Keratinocyte (primary cell): ENCODE measurements around the gene PRICKLE3. TPM values are rescaled to one million over a fixed set of nuclear protein-coding genes. Genes with fewer than 3 reads are reported as not detected.
"Not testable (repeated sequence)": the region's sequence is repeated elsewhere in the genome, so short reads cannot be mapped to it uniquely, and the experiment has no call there.

Experiments
- DNase-seq: peaks from one replicate; pipeline ENCODE4 v3.0.0-alpha.2; 2011; ENCODE audit warnings: low read depth, missing footprints, low spot score
- FAIRE-seq: peaks from 2 replicates; lab custom pipeline; 2011; peaks lifted over from hg19 to GRCh38; lab: Jason Lieb, UNC
- H2AFZ ChIP-seq: 2 replicates; pipeline ENCODE4 v1.6.0; 2012; ENCODE audit warnings: low read length, control low read depth, inconsistent platforms; ENCODE audit not compliant: control insufficient read depth
- H3K27ac ChIP-seq: 2 replicates; pipeline ENCODE4 v1.5.1; 2011; ENCODE audit warnings: low read length; ENCODE audit not compliant: control insufficient read depth, insufficient read depth
- H3K27me3 ChIP-seq: 3 replicates; pipeline ENCODE4 v1.6.0; 2011; ENCODE audit warnings: low read length; ENCODE audit not compliant: control insufficient read depth, insufficient read depth; ENCODE audit errors: extremely low read depth
- H3K36me3 ChIP-seq, 2 experiments: 2 replicates in 1 of 2; 3 replicates in 1 of 2; pipeline ENCODE4 v1.5.1; 2011; ENCODE audit warnings: low read length in 2 of 2, mild to moderate bottlenecking in 1 of 2; ENCODE audit not compliant: control insufficient read depth in 2 of 2, insufficient read depth in 2 of 2; ENCODE audit errors: extremely low read depth in 1 of 2
- H3K4me1 ChIP-seq: 3 replicates; pipeline ENCODE4 v1.5.1; 2011; ENCODE audit warnings: low read length; ENCODE audit not compliant: control insufficient read depth, insufficient read depth; ENCODE audit errors: extremely low read depth
- H3K4me2 ChIP-seq: 3 replicates; pipeline ENCODE4 v1.6.0; 2011; ENCODE audit warnings: low read depth, low read length; ENCODE audit not compliant: control insufficient read depth, insufficient read depth; ENCODE audit errors: extremely low read depth
- H3K4me3 ChIP-seq, 3 experiments: fragments of 200-600 bp in 1 of 3; sonication (generic) in 1 of 3; 2 replicates in 2 of 3; 3 replicates in 1 of 3; pipeline ENCODE4 v1.5.1; 2011 to 2016; ENCODE audit warnings: low read length in 3 of 3, mild to moderate bottlenecking in 3 of 3, control low read depth in 2 of 3, inconsistent platforms in 1 of 3, low read depth in 1 of 3, mixed read lengths in 1 of 3, mixed run types in 1 of 3, moderate library complexity in 1 of 3; ENCODE audit not compliant: control insufficient read depth in 2 of 3, insufficient read depth in 2 of 3; ENCODE audit errors: extremely low read depth in 1 of 3
- H3K79me2 ChIP-seq: 2 replicates; pipeline ENCODE4 v1.6.0; 2012; ENCODE audit warnings: low read length; ENCODE audit not compliant: control insufficient read depth, insufficient read depth
- H3K9ac ChIP-seq: 3 replicates; pipeline ENCODE4 v1.6.0; 2011; ENCODE audit warnings: low read length; ENCODE audit not compliant: control insufficient read depth, insufficient read depth; ENCODE audit errors: extremely low read depth
- H3K9me1 ChIP-seq: 3 replicates; pipeline ENCODE4 v1.6.0; 2011; ENCODE audit warnings: low read length; ENCODE audit not compliant: control insufficient read depth, insufficient read depth; ENCODE audit errors: extremely low read depth
- H3K9me3 ChIP-seq: 2 replicates; pipeline ENCODE4 v1.5.1; 2012; ENCODE audit warnings: low read depth, low read length; ENCODE audit not compliant: control insufficient read depth
- H4K20me1 ChIP-seq: 3 replicates; pipeline ENCODE4 v1.6.0; 2011; ENCODE audit warnings: low read length; ENCODE audit not compliant: control insufficient read depth, insufficient read depth; ENCODE audit errors: extremely low read depth
- CTCF ChIP-seq, 3 experiments: IDR thresholded peaks in 1 of 3; conservative IDR thresholded peaks in 1 of 3; optimal IDR thresholded peaks in 1 of 3; 2 replicates in 2 of 3; 3 replicates in 1 of 3; pipeline versions ENCODE3 to v1.5.1; 2011; ENCODE audit warnings: low read length in 3 of 3, mild to moderate bottlenecking in 3 of 3, moderate library complexity in 2 of 3, control low read depth in 1 of 3, inconsistent platforms in 1 of 3; ENCODE audit not compliant: insufficient read depth in 2 of 3; ENCODE audit errors: extremely low read depth in 1 of 3
- EZH2 ChIP-seq: IDR thresholded peaks from one replicate; pipeline ENCODE4 v1.6.1; 2012; ENCODE audit warnings: inconsistent platforms, mild to moderate bottlenecking, low read length, moderate library complexity
- dilution Hi-C: fragments of 300-500 bp; cut with MboI; formaldehyde crosslinking; loops from one replicate; pipeline ENCODE4 v1.7.0; 2020; ENCODE audit warnings: low sequenced_read_pairs; ENCODE audit not compliant: extremely low pct_ligation_motif_present
- polyA plus RNA-seq, 5 experiments: library from polyadenylated mRNA; depleted of rRNA in 3 of 5; stranded (reverse) in 3 of 5; stranded (forward) in 1 of 5; unstranded in 1 of 5; fragments of >200 nt; gene quantifications; 1 replicate in 1 of 5; 2 replicates in 3 of 5; 3 replicates in 1 of 5; pipeline versions ENCODE4 v1.2.1 to v1.2.3, GENCODE V29; 2011 to 2012; ENCODE audit warnings: missing spikeins in 2 of 5, low read depth in 1 of 5, low replicate concordance in 1 of 5

PRICKLE3 gene
- polyA plus RNA-seq, 1 donor (not counting 4 experiments of a cell fraction or from before 2014, with no cell fraction given), result 8.7 TPM

DNA sequence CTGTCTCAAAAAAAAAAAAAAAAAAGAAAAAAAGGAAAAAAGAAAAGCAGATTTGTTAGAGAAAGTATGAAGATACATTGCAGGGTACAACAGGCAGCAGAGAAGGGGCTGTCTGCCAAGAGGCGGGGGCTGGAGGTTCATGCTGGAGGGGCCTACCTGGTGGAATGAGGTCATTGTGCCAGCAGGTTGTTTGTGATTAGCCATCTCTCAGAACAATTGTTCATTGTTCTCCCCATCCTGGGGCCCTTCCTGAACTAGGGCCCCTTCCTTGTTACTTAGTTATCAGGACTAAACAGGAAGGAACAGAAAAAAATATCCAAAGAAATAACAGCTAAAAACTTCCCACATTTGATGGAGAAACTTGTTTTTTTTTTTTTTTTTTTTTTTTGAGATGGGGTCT, 48.7 kb downstream of the PRICKLE3 start:
- FAIRE-seq (no peak), DNase-seq (no peak)
- Histone ChIP-seq H3K27ac (no peak overlapping the region), H3K9ac (no peak overlapping the region), H3K79me2 (no peaks in the 10 kb centered on the region), H3K9me1 (no peaks in the 10 kb centered on the region), H3K36me3 (no peaks in the 10 kb centered on the region), H3K4me3 (no peak overlapping the region), H2AFZ (no peak overlapping the region), H3K4me2 (no peak overlapping the region), H3K4me1 (no peaks in the 10 kb centered on the region), H3K9me3 (peaks cover 5% of the 10 kb centered on the region), H4K20me1 (no peaks in the 10 kb centered on the region), H3K27me3 (no peaks in the 10 kb centered on the region)
- TF ChIP-seq EZH2, result no peak
- no peak for TF ChIP-seq CTCF (optimal IDR thresholded peaks at IDR 0.05 in 1 of 3, IDR thresholded peaks at IDR 0.05 in 1 of 3, conservative IDR thresholded peaks at IDR 0.05 in 1 of 3; ENCODE audit: extremely low read depth in 1 of 3, insufficient read depth in 2 of 3, low read length in 3 of 3)
- dilution Hi-C loops, result no loop called here

DNA sequence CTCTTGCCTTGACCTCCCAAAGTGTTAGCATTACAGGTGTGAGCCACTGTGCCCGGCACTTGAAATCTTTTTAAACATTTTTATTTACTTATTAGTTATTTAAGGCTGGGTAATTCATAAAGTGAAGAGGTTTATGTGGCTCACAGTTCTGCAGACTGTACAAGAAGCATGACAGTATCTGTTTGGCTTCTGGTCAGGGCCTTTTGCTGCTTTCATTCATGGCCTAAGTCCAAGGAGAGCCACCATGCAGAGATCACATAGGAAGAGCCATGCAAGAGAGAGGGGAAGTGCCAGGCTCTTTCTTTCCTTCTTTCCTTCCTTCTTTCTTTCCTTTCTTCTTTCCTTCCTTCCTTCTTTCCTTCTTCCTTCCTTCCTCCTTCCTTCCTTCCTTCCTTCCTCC, 52.4 kb downstream of the PRICKLE3 start:
- no peak for DNase-seq
- no peaks in the 10 kb centered on the region for H3K36me3 ChIP-seq
- H3K27ac ChIP-seq, result no peak overlapping the region
- dilution Hi-C loops, result no loop called here
- H3K4me2 ChIP-seq, result no peak overlapping the region
- H3K79me2 ChIP-seq, result no peaks in the 10 kb centered on the region
- no peak overlapping the region for H3K4me3 ChIP-seq
- no peak for TF ChIP-seq CTCF (optimal IDR thresholded peaks at IDR 0.05 in 1 of 3, IDR thresholded peaks at IDR 0.05 in 1 of 3, conservative IDR thresholded peaks at IDR 0.05 in 1 of 3; ENCODE audit: extremely low read depth in 1 of 3, insufficient read depth in 2 of 3, low read length in 3 of 3)
- no peak for TF ChIP-seq EZH2
- H3K4me1 ChIP-seq, result no peaks in the 10 kb centered on the region
- H3K27me3 ChIP-seq, result no peaks in the 10 kb centered on the region
- no peaks in the 10 kb centered on the region for H3K9me3 ChIP-seq
- no peak overlapping the region for H2AFZ ChIP-seq
- H3K9ac ChIP-seq, result no peak overlapping the region
- FAIRE-seq, result no peak
- H3K9me1 ChIP-seq, result no peaks in the 10 kb centered on the region
- H4K20me1 ChIP-seq, result no peaks in the 10 kb centered on the region

DNA sequence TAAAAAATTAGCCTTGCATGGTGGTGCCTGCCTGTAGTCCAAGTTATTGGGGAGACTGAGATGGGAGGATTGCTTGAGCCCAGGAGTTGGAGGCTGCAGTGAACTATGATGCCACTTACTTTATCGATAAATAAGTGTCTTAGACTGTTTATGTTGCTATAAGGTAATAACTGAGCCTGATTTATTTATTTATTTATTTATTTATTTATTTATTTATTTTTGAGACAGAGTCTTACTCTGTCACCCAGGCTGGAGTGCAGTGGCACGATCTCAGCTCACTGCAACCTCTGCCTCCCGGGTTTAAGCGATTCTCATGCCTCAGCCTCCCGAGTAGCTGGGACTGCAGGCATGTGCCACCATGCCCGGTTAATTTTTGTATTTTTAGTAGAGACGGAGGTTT, 53.9 kb downstream of the PRICKLE3 start:
- H3K36me3 ChIP-seq, H4K20me1 ChIP-seq, H3K9ac ChIP-seq, H3K9me3 ChIP-seq, DNase-seq, FAIRE-seq, H3K27ac ChIP-seq, H3K4me1 ChIP-seq, dilution Hi-C loops, H3K4me2 ChIP-seq, H3K9me1 ChIP-seq, H3K79me2 ChIP-seq, H2AFZ ChIP-seq, H3K27me3 ChIP-seq, H3K4me3 ChIP-seq: not testable (repeated sequence)
